Measurements from ENCODE around the gene SHB. TPM values are rescaled to one million over a fixed set of nuclear protein-coding genes. Genes with fewer than 3 reads are reported as not detected.

The SHB gene
- polyA plus RNA-seq, 3 donors: 13.8 to 22.1 (median 17.2) TPM

DNA sequence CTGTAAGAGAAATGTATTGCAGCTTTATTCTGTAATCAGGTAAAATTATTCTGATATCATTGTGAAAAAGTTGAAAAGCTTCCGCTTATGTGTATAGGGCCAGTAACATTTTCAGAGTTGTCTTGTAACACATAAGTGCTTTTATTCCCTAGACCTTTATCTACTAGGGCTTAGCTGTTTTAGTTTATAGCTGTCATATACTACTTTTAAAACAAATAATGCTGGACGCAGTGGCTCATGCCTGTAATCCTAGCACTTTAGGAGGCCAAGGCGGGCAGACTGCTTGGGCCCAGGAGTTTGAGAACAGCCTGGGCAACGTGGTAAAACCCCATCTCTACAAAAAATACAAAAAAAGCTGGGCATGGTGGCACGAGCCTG lies 198.2 kb downstream of the SHB start:
- DNase-seq (ENCODE audit: extremely low read depth in 1 of 11, low read depth in 9 of 11, low spot score in 4 of 11): no peak

DNA sequence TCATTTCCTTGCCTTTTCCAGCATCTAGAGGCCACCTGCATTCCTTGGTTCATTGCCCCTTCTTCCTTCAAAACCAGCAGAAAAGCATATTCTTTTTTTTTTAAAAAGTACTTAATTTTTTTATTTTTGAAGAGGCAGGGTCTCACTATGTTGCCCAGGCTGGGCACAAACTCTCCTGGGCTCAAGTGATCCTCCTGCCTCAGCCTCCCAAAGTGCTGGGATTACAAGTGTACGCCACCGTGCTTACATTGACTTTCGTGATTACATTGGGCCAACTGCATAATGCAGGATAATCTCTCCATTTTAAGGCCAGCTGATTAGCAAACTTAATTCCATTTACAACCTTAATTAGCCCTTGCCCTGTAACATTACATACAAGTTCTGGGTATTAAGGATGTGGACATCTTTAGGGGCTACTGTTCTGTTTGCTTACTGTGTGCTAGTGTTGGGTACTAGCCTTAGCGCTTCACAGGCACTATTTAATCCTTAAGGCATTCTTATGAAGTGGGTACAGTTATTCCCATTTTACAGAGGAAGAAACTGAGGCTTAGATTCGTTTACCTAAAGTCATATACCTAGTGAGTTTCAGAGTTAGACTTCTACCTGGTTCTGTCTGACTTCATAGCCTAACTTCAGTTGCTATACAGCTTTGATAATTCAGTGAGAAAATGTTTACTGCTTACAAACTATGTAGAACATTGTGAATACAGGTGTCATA lies 198.8 kb downstream of the SHB start:
- DNase-seq (ENCODE audit: extremely low read depth in 1 of 11, low read depth in 9 of 11, low spot score in 4 of 11): no peak

Other genes starting within 250 kb of the SHB start
- gene SLC25A51, start 165.1 kb downstream of the SHB start, polyA plus RNA-seq (ENCODE audit: insufficient read length in 3 of 3): 10 to 100 TPM; 16.6 to 19.5 (median 17.9) TPM